AG09309 (cell line): Measurements from ENCODE around the gene PLPPR1.

Experiments
- DNase-seq: peaks from one replicate; pipeline ENCODE4 v3.0.0-alpha.2; 2010; ENCODE audit warnings: low read depth
- H3K4me3 ChIP-seq: 2 replicates; pipeline ENCODE4 v1.5.1; 2011; ENCODE audit warnings: mild to moderate bottlenecking, low read depth, low read length, moderate library complexity; ENCODE audit not compliant: control insufficient read depth
- CTCF ChIP-seq: IDR thresholded peaks from 2 replicates; pipeline ENCODE4 v1.5.1; 2011; ENCODE audit warnings: mild to moderate bottlenecking, low read depth, low read length, inconsistent platforms; ENCODE audit not compliant: insufficient read depth, control insufficient read depth; ENCODE audit errors: missing control alignments

PLPPR1 gene

GRCh38 chr9:101341958-101342357 is 313.4 kb downstream of the PLPPR1 start:
- no peak for DNase-seq
- TF ChIP-seq CTCF, result no peak

GRCh38 chr9:101342595-101342994 is 314.1 kb downstream of the PLPPR1 start:
- no peak for DNase-seq

More at GRCh38 chr9:101341958-101342357, 313.4 kb downstream of the PLPPR1 start:
- no peak overlapping the region for H3K4me3 ChIP-seq

GRCh38 chr9:101350285-101350684 is 321.8 kb downstream of the PLPPR1 start:
- no peak overlapping the region for H3K4me3 ChIP-seq
- no peak for TF ChIP-seq CTCF
- no peak for DNase-seq

More at GRCh38 chr9:101342595-101342994, 314.1 kb downstream of the PLPPR1 start:
- no peak for TF ChIP-seq CTCF
- no peak overlapping the region for H3K4me3 ChIP-seq

GRCh38 chr9:101352892-101353463 is 324.5 kb downstream of the PLPPR1 start:
- DNase-seq, result no peak
- no peak for TF ChIP-seq CTCF
- no peak overlapping the region for H3K4me3 ChIP-seq

- DNase-seq, result no peak
- no peak for TF ChIP-seq CTCF
- H3K4me3 ChIP-seq, result no peak overlapping the region
These were observed 325.2 kb downstream of the PLPPR1 start for GRCh38 chr9:101353683-101354082.

GRCh38 chr9:101354143-101354764 is 325.7 kb downstream of the PLPPR1 start:
- no peak for DNase-seq
- TF ChIP-seq CTCF, result no peak
- no peak overlapping the region for H3K4me3 ChIP-seq
